T-helper 17 cell (primary cell): ENCODE results near the gene SMARCB1. TPM values are rescaled to one million over a fixed set of nuclear protein-coding genes. Genes with fewer than 3 reads are reported as not detected.
A peak's percentile ranks its signal among the peaks of the same experiment; 100 is the strongest.

ENCODE experiments used
- ATAC-seq: fragments of 150-1000 bp; cut with Tn5 transposase; 2 replicates; pipeline ENCODE4 v1.10.0; 2021; ENCODE audit warnings: mild to moderate bottlenecking, moderate library complexity
- DNase-seq, 3 donors: peaks; one replicate each; pipeline versions ENCODE4 v3.0.0 to v3.0.0-alpha.2; 2020 to 2021
- H3K9me3 ChIP-seq: one replicate; pipeline ENCODE4 v1.7.0; 2013; ENCODE audit warnings: low read length, mild to moderate bottlenecking; ENCODE audit not compliant: control insufficient read depth, poor library complexity, severe bottlenecking
- H3K27ac Mint-ChIP-seq: one replicate; pipeline ENCODE4 v1.8.0; 2022; ENCODE audit warnings: mild to moderate bottlenecking, moderate library complexity, mixed read lengths
- H3K27me3 Mint-ChIP-seq: one replicate; pipeline ENCODE4 v1.8.0; 2022; ENCODE audit warnings: mixed read lengths
- H3K36me3 Mint-ChIP-seq: one replicate; pipeline ENCODE4 v1.8.0; 2022; ENCODE audit warnings: low read depth, mixed read lengths
- H3K4me1 Mint-ChIP-seq: one replicate; pipeline ENCODE4 v1.8.0; 2022; ENCODE audit warnings: mild to moderate bottlenecking, mixed read lengths
- H3K4me3 Mint-ChIP-seq: one replicate; pipeline ENCODE4 v1.8.0; 2022; ENCODE audit warnings: mild to moderate bottlenecking, moderate library complexity, mixed read lengths
- total RNA-seq, 4 donors: library from RNA in 2 of 4; stranded (reverse) in 2 of 4; gene quantifications; one replicate each; pipeline ENCODE4 v1.2.3 and lab custom pipeline; 2022 to 2026

The SMARCB1 gene
- total RNA-seq, 2 donors from 2014 or later: 45.0 to 53.6 TPM

- Mint-ChIP-seq H3K27me3 (no peaks in the 10 kb centered on the region), H3K4me1 (peaks cover 13% of the 10 kb centered on the region), H3K4me3 (no peak overlapping the region), H3K27ac (no peak overlapping the region), H3K36me3 (peaks cover 3% of the 10 kb centered on the region)
- no peak for DNase-seq
- ATAC-seq: no peak
- H3K9me3 ChIP-seq: no peaks in the 10 kb centered on the region
Measured at GRCh38 chr22:23827351-23827995, 40.7 kb downstream of the SMARCB1 start.

GRCh38 chr22:23828800-23829680, 42.3 kb downstream of the SMARCB1 start:
- no peaks in the 10 kb centered on the region for H3K27me3 Mint-ChIP-seq
- no peaks in the 10 kb centered on the region for H3K9me3 ChIP-seq
- peaks cover 13% of the 10 kb centered on the region for H3K4me1 Mint-ChIP-seq
- peaks cover 3% of the 10 kb centered on the region for H3K36me3 Mint-ChIP-seq
- DNase-seq (no peak), ATAC-seq (no peak)
- peak overlapping the region; percentile 29 for H3K27ac Mint-ChIP-seq
- no peak overlapping the region for H3K4me3 Mint-ChIP-seq

GRCh38 chr22:23829845-23830372, 43.1 kb downstream of the SMARCB1 start:
- H3K27ac Mint-ChIP-seq: peak overlapping the region; percentile 21
- H3K4me3 Mint-ChIP-seq: no peak overlapping the region
- no peaks in the 10 kb centered on the region for H3K27me3 Mint-ChIP-seq
- H3K4me1 Mint-ChIP-seq: peaks cover 13% of the 10 kb centered on the region
- no peaks in the 10 kb centered on the region for H3K9me3 ChIP-seq
- H3K36me3 Mint-ChIP-seq: peaks cover 3% of the 10 kb centered on the region
- ATAC-seq (no peak), DNase-seq (no peak)

GRCh38 chr22:23831261-23831660, 44.5 kb downstream of the SMARCB1 start:
- no peak overlapping the region for H3K27ac Mint-ChIP-seq
- no peak overlapping the region for H3K4me3 Mint-ChIP-seq
- peaks cover 13% of the 10 kb centered on the region for H3K4me1 Mint-ChIP-seq
- DNase-seq (no peak), ATAC-seq (no peak)
- no peaks in the 10 kb centered on the region for H3K9me3 ChIP-seq
- no peaks in the 10 kb centered on the region for H3K27me3 Mint-ChIP-seq
- H3K36me3 Mint-ChIP-seq: peaks cover 3% of the 10 kb centered on the region

DNA sequence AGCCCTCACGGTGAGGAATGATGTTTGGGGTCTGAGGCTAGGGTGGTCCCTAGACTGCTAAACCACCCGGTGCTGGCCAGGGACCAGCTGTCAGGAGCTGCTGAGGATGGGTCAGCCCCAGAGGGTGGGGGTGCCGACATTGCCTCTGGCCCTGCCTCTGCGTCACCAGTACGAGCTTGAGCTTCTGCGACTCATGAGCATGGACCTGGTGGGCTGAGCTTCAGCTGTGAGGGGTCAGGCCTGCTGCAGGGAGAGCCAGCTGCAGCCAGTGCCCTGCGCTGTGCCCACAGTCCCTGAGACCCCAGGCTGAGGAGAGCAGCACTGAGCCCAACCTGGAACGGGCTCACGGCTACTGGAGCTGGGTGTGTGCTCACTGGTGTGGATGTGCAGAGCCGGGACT, 45.0 kb downstream of the SMARCB1 start:
- peaks cover 15% of the 10 kb centered on the region for H3K4me1 Mint-ChIP-seq
- H3K4me3 Mint-ChIP-seq: no peak overlapping the region
- H3K36me3 Mint-ChIP-seq: peaks cover 3% of the 10 kb centered on the region
- no peaks in the 10 kb centered on the region for H3K27me3 Mint-ChIP-seq
- no peaks in the 10 kb centered on the region for H3K9me3 ChIP-seq
- ATAC-seq: no peak
- no peak overlapping the region for H3K27ac Mint-ChIP-seq
- no peak for DNase-seq

DNA sequence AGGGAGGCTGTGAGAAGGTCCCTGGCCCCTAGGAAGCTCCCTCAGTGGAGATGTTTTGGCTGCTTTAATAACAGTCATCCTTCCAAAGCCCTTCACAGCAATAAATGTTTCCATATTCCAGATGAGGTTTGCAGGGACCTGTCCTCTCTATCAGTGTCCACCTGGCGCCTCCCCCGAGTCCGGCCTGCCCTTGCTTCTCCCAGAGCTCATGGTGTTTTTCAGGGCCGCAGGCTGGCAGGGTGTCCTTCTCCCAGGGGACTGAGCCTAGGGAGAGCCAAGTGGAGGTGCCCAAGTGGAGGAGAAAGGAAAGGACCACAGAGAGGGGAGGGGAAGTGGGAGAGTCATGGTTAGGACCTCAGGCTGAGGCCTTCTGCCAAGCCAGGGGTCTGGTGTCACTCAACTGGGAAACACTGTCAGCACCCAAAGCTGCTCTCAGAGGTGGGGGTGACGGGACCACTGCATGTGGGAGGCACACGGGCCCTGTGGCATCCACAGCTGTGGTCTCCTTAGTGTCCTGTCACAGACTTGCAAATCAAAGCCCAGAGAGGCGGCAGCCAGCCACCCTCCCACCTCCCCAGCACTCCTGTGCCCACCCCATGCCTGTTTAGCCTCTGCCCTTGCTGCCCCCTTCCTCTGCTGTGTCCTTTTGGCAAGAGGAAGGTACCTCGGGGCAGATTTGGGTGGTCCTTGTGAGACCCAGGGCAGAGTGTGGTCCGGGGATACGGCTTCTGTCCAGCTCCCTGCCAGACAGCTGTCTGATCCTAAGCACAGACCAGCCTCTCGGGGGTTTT, 45.7 kb downstream of the SMARCB1 start:
- peaks cover 3% of the 10 kb centered on the region for H3K36me3 Mint-ChIP-seq
- peaks cover 17% of the 10 kb centered on the region for H3K4me1 Mint-ChIP-seq
- ATAC-seq (no peak), DNase-seq (no peak)
- H3K27me3 Mint-ChIP-seq: no peaks in the 10 kb centered on the region
- H3K4me3 Mint-ChIP-seq: no peak overlapping the region
- H3K9me3 ChIP-seq: no peaks in the 10 kb centered on the region
- no peak overlapping the region for H3K27ac Mint-ChIP-seq

DNA sequence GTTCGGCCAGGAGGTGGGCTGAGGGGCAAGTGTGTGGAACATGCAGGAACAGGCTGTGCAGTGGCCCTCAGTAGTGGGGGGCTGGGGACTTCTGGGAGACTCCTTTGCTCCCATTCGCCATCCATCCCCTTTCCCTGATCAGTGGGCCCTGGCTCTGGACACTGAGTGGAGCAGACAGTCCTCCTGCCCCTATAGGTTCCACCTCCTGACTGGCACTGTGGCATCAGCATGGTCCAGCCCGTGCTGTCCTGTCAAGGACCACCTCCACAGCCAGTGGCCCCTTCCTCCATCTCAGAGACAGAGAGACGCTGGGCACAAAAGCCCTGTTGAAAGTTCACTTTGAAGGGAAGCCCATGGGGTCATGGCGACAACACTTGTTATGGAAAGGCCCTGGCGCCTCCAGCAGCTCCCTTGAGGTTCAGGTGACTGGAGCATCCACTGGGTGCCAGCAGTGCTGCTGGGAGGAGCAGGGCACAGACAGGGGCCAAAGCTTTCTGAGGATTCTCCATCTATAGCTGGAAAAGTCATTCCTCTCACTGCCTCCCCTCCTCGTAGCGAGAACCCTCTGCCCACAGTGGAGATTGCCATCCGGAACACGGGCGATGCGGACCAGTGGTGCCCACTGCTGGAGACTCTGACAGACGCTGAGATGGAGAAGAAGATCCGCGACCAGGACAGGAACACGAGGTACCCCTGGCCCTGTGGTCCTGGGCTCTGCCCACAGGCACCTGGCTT, 46.4 kb downstream of the SMARCB1 start:
- H3K4me3 Mint-ChIP-seq: no peak overlapping the region
- DNase-seq: no peak
- H3K27ac Mint-ChIP-seq: no peak overlapping the region
- H3K36me3 Mint-ChIP-seq: peaks cover 3% of the 10 kb centered on the region
- no peak for ATAC-seq
- no peaks in the 10 kb centered on the region for H3K9me3 ChIP-seq
- no peaks in the 10 kb centered on the region for H3K27me3 Mint-ChIP-seq
- peaks cover 21% of the 10 kb centered on the region for H3K4me1 Mint-ChIP-seq

DNA sequence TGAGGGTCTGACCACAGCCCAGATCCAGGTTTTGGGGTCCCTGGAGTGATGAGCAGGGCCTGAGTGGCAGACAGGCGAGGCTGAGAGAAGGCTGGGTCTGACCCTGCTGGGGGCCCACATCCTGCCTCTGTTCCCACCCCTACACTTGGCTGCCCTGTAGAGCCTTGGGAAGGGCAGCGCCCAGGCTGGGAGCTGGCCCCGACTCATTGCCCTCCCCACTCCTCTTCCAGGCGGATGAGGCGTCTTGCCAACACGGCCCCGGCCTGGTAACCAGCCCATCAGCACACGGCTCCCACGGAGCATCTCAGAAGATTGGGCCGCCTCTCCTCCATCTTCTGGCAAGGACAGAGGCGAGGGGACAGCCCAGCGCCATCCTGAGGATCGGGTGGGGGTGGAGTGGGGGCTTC, 47.1 kb downstream of the SMARCB1 start:
- no peak overlapping the region for H3K4me3 Mint-ChIP-seq
- DNase-seq (no peak), ATAC-seq (no peak)
- H3K9me3 ChIP-seq: no peaks in the 10 kb centered on the region
- peaks cover 21% of the 10 kb centered on the region for H3K4me1 Mint-ChIP-seq
- H3K27me3 Mint-ChIP-seq: no peaks in the 10 kb centered on the region
- H3K27ac Mint-ChIP-seq: no peak overlapping the region
- peaks cover 3% of the 10 kb centered on the region for H3K36me3 Mint-ChIP-seq

DNA sequence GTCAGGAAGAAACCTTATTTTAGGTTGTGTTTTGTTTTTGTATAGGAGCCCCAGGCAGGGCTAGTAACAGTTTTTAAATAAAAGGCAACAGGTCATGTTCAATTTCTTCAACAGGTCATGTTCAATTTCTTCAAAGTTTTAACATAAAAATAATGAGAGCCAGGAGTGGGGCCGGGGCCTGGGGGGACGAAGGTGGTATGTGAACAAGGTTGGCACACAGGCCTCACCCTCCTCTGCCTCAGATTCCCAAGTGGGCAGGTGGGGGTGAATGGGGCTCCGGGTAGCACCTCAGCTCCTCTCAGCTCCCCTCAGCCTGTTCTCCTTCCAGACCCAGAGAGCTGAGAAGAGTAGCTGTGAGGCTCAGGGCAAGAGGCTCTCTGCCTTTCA, 47.6 kb downstream of the SMARCB1 start:
- peaks cover 2% of the 10 kb centered on the region for H3K36me3 Mint-ChIP-seq
- DNase-seq: no peak
- no peak overlapping the region for H3K27ac Mint-ChIP-seq
- peaks cover 24% of the 10 kb centered on the region for H3K4me1 Mint-ChIP-seq
- H3K27me3 Mint-ChIP-seq: no peaks in the 10 kb centered on the region
- H3K9me3 ChIP-seq: no peaks in the 10 kb centered on the region
- H3K4me3 Mint-ChIP-seq: no peak overlapping the region
- no peak for ATAC-seq

DNA sequence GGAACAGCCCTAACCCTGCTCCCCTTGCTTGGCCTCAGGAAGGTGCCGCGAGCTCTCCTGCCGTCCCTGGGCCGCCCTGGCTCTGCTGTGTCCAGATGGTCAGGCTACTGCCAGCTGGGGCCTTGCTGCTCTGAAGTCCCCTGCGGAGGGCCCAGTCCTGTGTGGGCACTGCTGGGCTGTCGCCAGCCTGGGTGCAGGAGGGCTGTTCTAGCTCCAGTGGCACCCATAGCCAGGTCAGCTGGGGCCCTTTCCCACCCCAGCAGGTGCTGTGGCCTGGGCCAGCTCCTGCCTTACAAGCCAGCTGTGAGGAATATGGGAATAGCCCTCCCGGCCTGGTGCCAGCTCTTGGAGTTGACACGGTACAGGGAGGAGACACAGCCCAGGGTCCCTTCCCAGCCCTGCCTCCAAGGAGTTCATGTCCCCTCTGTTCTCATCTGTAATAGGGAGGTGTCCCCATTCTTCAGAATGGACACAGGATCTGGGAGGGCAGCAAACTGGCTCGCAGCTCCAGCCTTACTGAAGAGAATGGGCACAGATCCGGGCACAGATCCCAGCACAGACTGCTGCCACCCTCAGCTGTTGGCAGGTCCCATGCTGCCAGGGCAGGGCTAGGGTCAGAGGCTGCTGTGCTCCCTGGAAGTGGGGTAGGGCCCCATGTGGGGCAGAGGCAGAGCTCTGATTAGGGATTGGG, 48.2 kb downstream of the SMARCB1 start:
- peaks cover 2% of the 10 kb centered on the region for H3K36me3 Mint-ChIP-seq
- H3K27me3 Mint-ChIP-seq: no peaks in the 10 kb centered on the region
- no peaks in the 10 kb centered on the region for H3K9me3 ChIP-seq
- H3K4me3 Mint-ChIP-seq: no peak overlapping the region
- H3K27ac Mint-ChIP-seq: no peak overlapping the region
- H3K4me1 Mint-ChIP-seq: peaks cover 26% of the 10 kb centered on the region
- ATAC-seq: no peak
- DNase-seq: no peak

GRCh38 chr22:23835484-23836144, 48.8 kb downstream of the SMARCB1 start:
- Mint-ChIP-seq H3K4me1 (peaks cover 24% of the 10 kb centered on the region), H3K36me3 (peaks cover 2% of the 10 kb centered on the region), H3K4me3 (no peak overlapping the region), H3K27me3 (no peaks in the 10 kb centered on the region), H3K27ac (peak overlapping the region; percentile 27)
- H3K9me3 ChIP-seq: no peaks in the 10 kb centered on the region
- DNase-seq (no peak), ATAC-seq (no peak)

DNA sequence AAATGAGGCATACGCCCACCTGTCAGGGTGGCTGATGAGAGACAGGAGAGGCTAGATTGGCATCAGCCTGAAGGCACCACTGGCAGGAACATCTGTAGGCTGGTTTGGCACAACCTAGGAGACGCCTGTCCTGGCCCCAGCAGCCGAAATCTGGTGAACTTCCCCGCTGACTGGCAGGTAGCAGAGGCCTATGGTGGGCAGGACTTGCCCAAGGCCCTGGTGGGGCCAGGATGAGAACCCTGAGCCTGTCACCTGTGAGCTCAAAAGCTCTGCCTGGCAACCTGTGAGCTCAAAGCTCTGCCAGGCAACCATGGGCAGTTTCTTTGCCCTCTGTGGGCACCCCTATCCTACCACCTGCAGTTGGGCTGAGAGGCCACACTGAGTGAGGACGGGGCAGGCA, 49.5 kb downstream of the SMARCB1 start:
- H3K9me3 ChIP-seq: no peaks in the 10 kb centered on the region
- no peak for DNase-seq
- Mint-ChIP-seq H3K4me3 (no peak overlapping the region), H3K27ac (peak overlapping the region; percentile 27), H3K4me1 (peaks cover 21% of the 10 kb centered on the region), H3K36me3 (no peaks in the 10 kb centered on the region), H3K27me3 (no peaks in the 10 kb centered on the region)
- no peak for ATAC-seq
